ENCODE results near the gene CCDC148. TPM values are rescaled to one million over a fixed set of nuclear protein-coding genes. Genes with fewer than 3 reads are reported as not detected.

Gene CCDC148
- total and polyA plus RNA-seq, 2 experiments from 2014 or later = 1.2 to 1.8 TPM

- no peak for TF ChIP-seq ZNF462 (CRISPR knock-in tag; IDR thresholded peaks at IDR 0.05)
- no peak for TF ChIP-seq POLR2AphosphoS5 (IDR thresholded peaks at IDR 0.05; ENCODE audit: low read depth)
- TF ChIP-seq EZH2phosphoT487 (IDR thresholded peaks at IDR 0.05; ENCODE audit: unreplicated experiment) = no peak
- TF ChIP-seq NANOG (IDR thresholded peaks at IDR 0.05; ENCODE audit: borderline replicate concordance) = no peak
- no peak for TF ChIP-seq ZNF114 (CRISPR knock-in tag; IDR thresholded peaks at IDR 0.05)
- TF ChIP-seq EZH2 (IDR thresholded peaks at IDR 0.05; ENCODE audit: low read depth, unreplicated experiment) = no peak
- no peak for TF ChIP-seq STAT1 (IDR thresholded peaks at IDR 0.05; ENCODE audit: unreplicated experiment)
- TF ChIP-seq REST (IDR thresholded peaks at IDR 0.05; ENCODE audit: unreplicated experiment) = no peak
Measured at GRCh38 chr2:158293722-158294121, 162.8 kb downstream of the CCDC148 start (continued).

All from GM23338 (cell line).